H9 (cell line): ENCODE measurements around the gene KLK11. TPM values are rescaled to one million over a fixed set of nuclear protein-coding genes. Genes with fewer than 3 reads are reported as not detected.

Experiments
- DNase-seq: peaks from one replicate; pipeline ENCODE4 v3.0.0-alpha.2; 2017
- H2AFZ ChIP-seq: one replicate; pipeline ENCODE4 v1.6.1; 2013; ENCODE audit warnings: mild to moderate bottlenecking, low read length, control low read depth, moderate library complexity
- H2AK5ac ChIP-seq: 2 replicates; pipeline ENCODE4 v1.6.1; 2013; ENCODE audit warnings: low read length, control low read depth, mixed read lengths; ENCODE audit not compliant: insufficient read length
- H2BK120ac ChIP-seq: one replicate; pipeline ENCODE4 v1.6.1; 2013; ENCODE audit warnings: low read depth, mild to moderate bottlenecking, low read length, control low read depth, inconsistent platforms; ENCODE audit not compliant: poor library complexity, severe bottlenecking
- H2BK12ac ChIP-seq: 2 replicates; pipeline ENCODE4 v1.6.1; 2013; ENCODE audit warnings: low read length, control low read depth, mixed read lengths, low read depth; ENCODE audit not compliant: insufficient read length
- H2BK15ac ChIP-seq: 2 replicates; pipeline ENCODE4 v1.6.1; 2013; ENCODE audit warnings: low read depth, low read length, control low read depth
- H2BK20ac ChIP-seq: one replicate; pipeline ENCODE4 v1.6.1; 2013; ENCODE audit warnings: low read depth, mild to moderate bottlenecking, low read length, control low read depth, inconsistent platforms; ENCODE audit not compliant: poor library complexity, severe bottlenecking
- H2BK5ac ChIP-seq: 2 replicates; pipeline ENCODE4 v1.6.1; 2013; ENCODE audit warnings: low read length, control low read depth, mixed read lengths; ENCODE audit not compliant: insufficient read length
- H3K14ac ChIP-seq: 2 replicates; pipeline ENCODE4 v1.6.1; 2013; ENCODE audit warnings: low read length, control low read depth; ENCODE audit not compliant: insufficient read depth
- H3K18ac ChIP-seq: 2 replicates; pipeline ENCODE4 v1.6.1; 2013; ENCODE audit warnings: low read depth, mild to moderate bottlenecking, mixed read lengths, low read length, control low read depth; ENCODE audit not compliant: insufficient read length
- H3K23ac ChIP-seq: 2 replicates; pipeline ENCODE4 v1.6.1; 2013; ENCODE audit warnings: low read length, control low read depth, mixed read lengths, low read depth; ENCODE audit not compliant: insufficient read length
- H3K23me2 ChIP-seq: 2 replicates; pipeline ENCODE4 v1.6.1; 2013; ENCODE audit warnings: low read depth, mild to moderate bottlenecking, mixed read lengths, low read length, control low read depth; ENCODE audit not compliant: insufficient read length, poor library complexity, severe bottlenecking
- H3K27ac ChIP-seq: 2 replicates; pipeline ENCODE4 v1.5.1; 2013; ENCODE audit warnings: low read length, control low read depth, mixed read lengths, low read depth; ENCODE audit not compliant: insufficient read length
- H3K27me3 ChIP-seq: 2 replicates; pipeline ENCODE4 v1.6.1; 2013; ENCODE audit warnings: low read length, control low read depth, inconsistent platforms; ENCODE audit not compliant: insufficient read depth
- H3K4ac ChIP-seq: 2 replicates; pipeline ENCODE4 v1.6.1; 2013; ENCODE audit warnings: low read depth, mild to moderate bottlenecking, control low read depth, inconsistent platforms, low read length, moderate library complexity
- H3K4me1 ChIP-seq: 2 replicates; pipeline ENCODE4 v1.6.1; 2013; ENCODE audit warnings: low read length, control low read depth, inconsistent platforms; ENCODE audit not compliant: insufficient read depth
- H3K4me2 ChIP-seq: 2 replicates; pipeline ENCODE4 v1.6.1; 2013; ENCODE audit warnings: low read length, control low read depth, mixed read lengths; ENCODE audit not compliant: insufficient read length, insufficient read depth
- H3K56ac ChIP-seq: 2 replicates; pipeline ENCODE4 v1.6.1; 2013; ENCODE audit warnings: low read depth, mild to moderate bottlenecking, mixed read lengths, low read length, control low read depth; ENCODE audit not compliant: insufficient read length
- H3K79me1 ChIP-seq: 2 replicates; pipeline ENCODE4 v1.6.1; 2013; ENCODE audit warnings: low read depth, mild to moderate bottlenecking, moderate library complexity, low read length, control low read depth, inconsistent platforms; ENCODE audit not compliant: insufficient read depth, poor library complexity, severe bottlenecking
- H3K79me2 ChIP-seq: 2 replicates; pipeline ENCODE4 v1.6.1; 2013; ENCODE audit warnings: low read length, control low read depth, inconsistent platforms; ENCODE audit not compliant: insufficient read depth
- H3K9ac ChIP-seq: 2 replicates; pipeline ENCODE4 v1.6.1; 2013; ENCODE audit warnings: low read length, control low read depth, mixed read lengths; ENCODE audit not compliant: insufficient read length; ENCODE audit errors: extremely low read depth
- H3K9me3 ChIP-seq: one replicate; pipeline ENCODE4 v1.6.1; 2013; ENCODE audit warnings: low read depth, low read length, inconsistent platforms; ENCODE audit not compliant: control insufficient read depth
- H3T11ph ChIP-seq: one replicate; pipeline ENCODE4 v1.6.1; 2013; ENCODE audit warnings: mild to moderate bottlenecking, low read length, control low read depth, inconsistent platforms
- H4K20me1 ChIP-seq: one replicate; pipeline ENCODE4 v1.6.1; 2013; ENCODE audit not compliant: control insufficient read depth, insufficient read length, insufficient read depth
- H4K5ac ChIP-seq: 2 replicates; pipeline ENCODE4 v1.6.1; 2013; ENCODE audit warnings: low read depth, mild to moderate bottlenecking, mixed read lengths, low read length, control low read depth; ENCODE audit not compliant: insufficient read length
- H4K8ac ChIP-seq: replicated peaks from 2 replicates; pipeline ENCODE4 v1.6.1; 2013; ENCODE audit warnings: low read length, control low read depth, mixed read lengths, low read depth; ENCODE audit not compliant: insufficient read length
- H4K91ac ChIP-seq: 2 replicates; pipeline ENCODE4 v1.6.1; 2013; ENCODE audit warnings: low read depth, mild to moderate bottlenecking, moderate library complexity, mixed read lengths, low read length, control low read depth; ENCODE audit not compliant: insufficient read length
- H3K27ac Mint-ChIP-seq, 3 experiments: 2 replicates in 2 of 3; 3 replicates in 1 of 3; pipeline ENCODE4 v1.8.0; 2020 to 2021; ENCODE audit warnings: mixed read lengths in 3 of 3, mild to moderate bottlenecking in 1 of 3, moderate library complexity in 1 of 3
- H3K27me3 Mint-ChIP-seq: 2 replicates; pipeline ENCODE4 v1.8.0; 2021; ENCODE audit warnings: low read depth, mild to moderate bottlenecking, moderate library complexity, mixed read lengths
- H3K36me3 Mint-ChIP-seq, 3 experiments: 2 replicates in 2 of 3; 3 replicates in 1 of 3; pipeline ENCODE4 v1.8.0; 2020 to 2021; ENCODE audit warnings: low read depth in 3 of 3, mixed read lengths in 3 of 3; ENCODE audit not compliant: insufficient read depth in 1 of 3
- H3K4me1 Mint-ChIP-seq, 2 experiments: 2 replicates each; pipeline ENCODE4 v1.8.0; 2020; ENCODE audit warnings: mixed read lengths in 2 of 2
- H3K4me3 Mint-ChIP-seq, 2 experiments: 2 replicates in 1 of 2; 3 replicates in 1 of 2; pipeline ENCODE4 v1.8.0; 2020 to 2021; ENCODE audit warnings: mild to moderate bottlenecking in 2 of 2, mixed read lengths in 2 of 2, moderate library complexity in 1 of 2
- H3K9me3 Mint-ChIP-seq, 2 experiments: 2 replicates in 1 of 2; 3 replicates in 1 of 2; pipeline ENCODE4 v1.8.0; 2020; ENCODE audit warnings: mild to moderate bottlenecking in 2 of 2, mixed read lengths in 2 of 2, moderate library complexity in 1 of 2
- CTCF ChIP-seq: fragments of 200-600 bp; sonication (generic); conservative IDR thresholded peaks from 3 replicates; pipeline ENCODE4 v1.8.0; 2021; ENCODE audit warnings: antibody characterized with exemption, mild to moderate bottlenecking
- WGBS: extraction: QIAGEN DNeasy Blood & Tissue Kit; methylation state at CpG from one replicate; pipeline ENCODE4 v1.1.7; 2013; ENCODE audit warnings: missing lambda C conversion rate, low lambda C conversion rate, mixed read lengths; ENCODE audit not compliant: insufficient read length; ENCODE audit errors: extremely low coverage; 5-methylcytosine and 5-hydroxymethylcytosine counted together
- total RNA-seq: library from RNA; stranded (reverse); gene quantifications from 2 replicates; pipeline ENCODE4 v1.2.1, GENCODE V29; 2021

Gene KLK11
- total RNA-seq, 1 experiment from 2014 or later, result not detected

- H3K79me2 ChIP-seq, result no peaks in the 10 kb centered on the region
- Mint-ChIP-seq H3K9me3 (peaks cover 0 to 8% of the 10 kb centered on the region in 2 experiments; a peak in 2 of 5 replicates), H3K4me1 (peaks cover 4 to 11% of the 10 kb centered on the region in 2 experiments), H3K36me3 (no peaks in the 10 kb centered on the region; a peak in 1 of 7 replicates), H3K4me3 (no peak overlapping the region), H3K27me3 (peaks cover 66% of the 10 kb centered on the region), H3K27ac (no peak overlapping the region)
- H3K56ac ChIP-seq, result no peak overlapping the region
- H3K4me1 ChIP-seq, result no peaks in the 10 kb centered on the region
- TF ChIP-seq CTCF, result no peak
- no peaks in the 10 kb centered on the region for H4K20me1 ChIP-seq
- whole genome bisulfite sequencing, result no CpG with 5 or more reads among the region's 12 CpGs
- no peak overlapping the region for H3K4ac ChIP-seq
- H3K18ac ChIP-seq, result no peak overlapping the region
- H3K9me3 ChIP-seq, result no peaks in the 10 kb centered on the region
- no peak overlapping the region for H2BK20ac ChIP-seq
- H3K27ac ChIP-seq, result no peak overlapping the region
- no peak overlapping the region for H2BK15ac ChIP-seq
- no peak overlapping the region for H3T11ph ChIP-seq
- H3K9ac ChIP-seq, result no peak overlapping the region
- no peak overlapping the region for H2AFZ ChIP-seq
- H3K4me2 ChIP-seq, result no peak overlapping the region
- no peaks in the 10 kb centered on the region for H3K79me1 ChIP-seq
- H3K27me3 ChIP-seq, result no peaks in the 10 kb centered on the region; the same call in 1 of the 2 replicates
- H3K23me2 ChIP-seq, result peaks cover 11% of the 10 kb centered on the region
- DNase-seq, result no peak
- H3K23ac ChIP-seq, result no peak overlapping the region
- no peak overlapping the region for H2BK5ac ChIP-seq
- no peak overlapping the region for H2BK12ac ChIP-seq
- no peak overlapping the region for H3K14ac ChIP-seq
- no peak overlapping the region for H4K91ac ChIP-seq
- H2AK5ac ChIP-seq, result no peak overlapping the region
- no peak overlapping the region for H4K5ac ChIP-seq
- no peak overlapping the region for H2BK120ac ChIP-seq
- no peak overlapping the region for H4K8ac ChIP-seq
These were observed 13.7 kb downstream of the KLK11 start for GRCh38 chr19:51012661-51013190.
